GM12891 (cell line): ENCODE measurements around the gene ABHD4.

Experiments
- PAX5 ChIP-seq: IDR thresholded peaks from 2 replicates; pipeline ENCODE4 v1.6.1; 2011; ENCODE audit warnings: low read length, moderate library complexity, mild to moderate bottlenecking; ENCODE audit not compliant: insufficient read depth, severe bottlenecking
- POLR2A ChIP-seq: IDR thresholded peaks from 2 replicates; pipeline ENCODE4 v1.6.1; 2011; ENCODE audit warnings: low read depth, low read length, control low read depth
- POLR2AphosphoS5 ChIP-seq: IDR thresholded peaks from 2 replicates; pipeline ENCODE4 v1.6.1; 2011; ENCODE audit warnings: low read depth, low read length, control low read depth
- POU2F2 ChIP-seq: IDR thresholded peaks from 2 replicates; pipeline ENCODE4 v1.6.1; 2011; ENCODE audit warnings: low read depth, mild to moderate bottlenecking, control low read depth, low read length, moderate library complexity
- SPI1 ChIP-seq: IDR thresholded peaks from 2 replicates; pipeline ENCODE4 v1.6.1; 2011; ENCODE audit warnings: low read depth, low read length, control low read depth
- TAF1 ChIP-seq: IDR thresholded peaks from 2 replicates; pipeline ENCODE4 v1.6.1; 2011; ENCODE audit warnings: low read depth, low read length, control low read depth

DNA sequence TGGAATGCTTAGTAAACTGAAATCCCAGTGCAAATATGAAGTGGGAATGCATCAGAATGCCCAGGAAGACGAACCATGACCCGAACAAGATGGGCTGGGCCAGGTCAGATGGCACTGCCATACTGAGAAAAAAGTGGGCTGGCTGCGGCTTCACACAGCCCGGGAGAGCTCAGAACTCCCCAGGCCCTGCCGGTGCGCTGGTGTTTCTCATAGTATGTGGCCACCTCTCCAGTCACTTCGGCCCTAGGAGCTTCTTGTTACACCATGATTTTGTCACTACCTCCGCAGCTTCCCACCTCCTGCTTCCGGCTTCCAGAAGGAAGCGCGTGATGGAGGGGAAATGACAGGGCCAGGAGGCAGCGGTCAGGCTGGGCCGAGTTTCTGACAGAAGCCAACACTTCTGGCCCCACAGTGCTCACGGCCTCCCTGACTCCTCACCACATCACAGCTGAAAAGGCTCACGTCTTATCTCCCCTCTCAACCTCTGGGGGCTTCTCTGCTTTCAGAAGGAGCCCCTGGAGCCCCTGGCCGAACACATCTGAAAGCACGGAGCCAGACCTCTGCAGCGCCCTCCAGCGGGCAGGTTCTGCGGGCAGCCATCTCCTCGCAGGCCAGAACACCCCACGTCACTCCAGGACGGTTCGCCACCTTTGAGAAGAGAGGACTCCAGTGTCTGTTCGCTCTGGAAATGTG, 39.7 kb upstream of the ABHD4 start:
- TF ChIP-seq POLR2A (no peak), POLR2AphosphoS5 (no peak), TAF1 (no peak), PAX5 (no peak), POU2F2 (no peak), SPI1 (no peak)
